Left hindlimb (tissue), 1 donor: ENCODE measurements around the gene SMYD3.
A peak's percentile ranks its signal among the peaks of the same experiment; 100 is the strongest.

Source experiments
- DNase-seq: peaks from one replicate; pipeline ENCODE4 v3.0.0-alpha.2; 2018

Gene SMYD3

DNA sequence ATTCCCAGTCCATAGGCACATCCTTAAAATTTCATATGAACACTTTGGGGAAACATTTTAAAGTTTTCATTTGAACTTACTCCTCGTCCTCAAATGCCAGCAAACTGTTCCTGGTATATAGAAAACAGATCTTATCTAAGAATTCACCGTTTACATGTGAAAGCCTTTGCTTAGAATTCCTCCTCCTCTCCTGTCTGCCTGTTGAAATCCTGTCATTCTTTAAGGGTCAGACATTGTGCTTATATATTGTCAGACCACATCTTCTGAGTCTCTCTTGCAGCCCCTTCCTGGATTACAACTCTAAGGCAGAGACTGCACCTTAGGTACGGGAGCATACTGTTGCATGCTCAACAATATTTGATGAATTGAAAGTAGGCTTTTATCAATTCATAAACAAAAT is 239.7 kb downstream of the SMYD3 start:
- no peak for DNase-seq

DNA sequence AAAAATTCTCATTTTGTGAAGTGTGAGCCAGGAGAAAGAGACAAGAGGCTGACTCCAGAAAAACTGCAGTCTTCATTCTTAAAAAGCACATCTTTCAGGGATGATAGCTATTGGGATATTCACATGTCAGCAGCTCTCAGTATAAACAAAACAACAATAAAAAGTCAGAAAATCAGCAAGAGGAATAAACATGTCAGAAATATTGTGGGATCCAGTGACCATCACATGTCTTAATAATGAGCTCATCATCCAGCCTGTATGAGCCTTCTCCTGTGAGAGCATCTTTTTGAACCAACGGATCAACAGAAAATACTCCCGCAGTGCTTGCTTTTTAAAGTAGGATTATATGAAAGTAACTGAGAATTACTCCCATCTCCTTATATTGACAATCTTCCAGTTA is 241.6 kb downstream of the SMYD3 start:
- DNase-seq, result no peak

DNA sequence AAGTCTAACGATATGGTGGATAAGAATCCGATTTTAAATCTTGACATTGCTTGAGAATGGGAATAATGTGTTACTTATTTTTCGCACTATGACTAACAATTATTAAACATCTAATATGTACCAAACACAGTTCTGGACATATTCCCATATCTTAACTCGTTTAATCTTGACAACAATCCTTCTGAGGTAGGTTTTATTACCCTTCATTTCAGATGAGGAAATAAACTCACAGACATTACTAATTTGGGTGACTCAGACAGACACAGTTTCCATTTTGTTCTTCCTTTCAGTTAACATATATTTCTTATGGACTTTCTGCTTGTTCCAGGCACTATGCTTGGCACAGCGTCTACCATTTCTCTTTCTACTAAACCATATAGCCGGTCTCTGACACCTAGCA is 244.8 kb downstream of the SMYD3 start:
- no peak for DNase-seq

DNA sequence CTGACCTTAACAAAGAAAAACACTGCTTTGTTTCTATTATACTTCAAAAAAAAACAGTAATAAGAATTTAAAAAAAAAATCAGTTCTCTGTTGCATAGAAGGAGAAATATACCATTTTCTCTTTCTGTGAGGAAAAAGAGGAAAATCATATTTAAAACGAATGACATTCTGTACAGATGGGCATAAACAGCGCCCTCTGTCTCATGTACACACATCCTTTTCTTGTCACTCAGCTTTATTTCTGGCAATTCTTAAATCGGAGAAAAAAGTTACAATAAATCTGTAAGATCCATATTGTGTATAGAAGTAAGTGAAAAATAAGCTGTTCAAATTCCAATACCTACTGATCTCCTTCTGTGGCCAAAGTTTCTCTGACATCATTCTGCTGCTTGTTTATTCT is 245.4 kb downstream of the SMYD3 start:
- DNase-seq, result no peak

DNA sequence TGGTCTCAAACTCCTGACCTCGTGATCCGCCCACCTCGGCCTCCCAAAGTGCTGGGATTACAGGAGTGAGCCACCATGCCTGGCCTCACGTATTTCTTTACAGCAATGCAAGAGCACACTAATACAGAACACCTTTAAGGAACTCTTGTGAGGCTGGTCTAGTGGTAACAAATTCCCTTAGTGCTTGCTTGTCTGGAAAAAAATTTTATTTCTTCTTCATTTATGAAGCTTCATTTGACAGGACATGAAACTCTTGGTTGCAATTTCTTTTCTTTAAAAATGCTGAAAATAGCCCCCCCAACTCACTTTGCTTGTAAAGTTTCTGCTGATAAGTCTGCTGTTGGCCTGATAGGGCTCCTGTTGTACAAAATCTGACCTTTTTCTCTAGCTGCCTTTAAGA is 248.8 kb downstream of the SMYD3 start:
- no peak for DNase-seq

DNA sequence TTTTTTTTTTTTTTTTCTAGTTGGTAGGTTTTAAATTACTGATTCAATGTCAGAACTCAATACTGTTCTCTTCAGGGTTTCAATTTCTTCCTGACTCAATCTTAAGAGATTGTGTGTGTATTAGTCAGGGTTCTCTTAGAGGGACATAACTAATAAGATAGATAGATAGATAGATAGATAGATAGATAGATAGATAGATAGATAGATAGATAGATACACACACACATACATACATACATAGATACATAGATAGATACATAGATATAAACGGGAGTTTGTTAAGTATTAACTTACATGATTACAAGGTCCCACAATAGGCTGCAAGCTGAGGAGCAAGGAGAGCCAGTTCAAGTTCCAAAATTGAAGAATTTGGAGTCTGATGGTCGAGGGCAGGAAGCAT is 251.3 kb downstream of the SMYD3 start:
- DNase-seq, result no peak

DNA sequence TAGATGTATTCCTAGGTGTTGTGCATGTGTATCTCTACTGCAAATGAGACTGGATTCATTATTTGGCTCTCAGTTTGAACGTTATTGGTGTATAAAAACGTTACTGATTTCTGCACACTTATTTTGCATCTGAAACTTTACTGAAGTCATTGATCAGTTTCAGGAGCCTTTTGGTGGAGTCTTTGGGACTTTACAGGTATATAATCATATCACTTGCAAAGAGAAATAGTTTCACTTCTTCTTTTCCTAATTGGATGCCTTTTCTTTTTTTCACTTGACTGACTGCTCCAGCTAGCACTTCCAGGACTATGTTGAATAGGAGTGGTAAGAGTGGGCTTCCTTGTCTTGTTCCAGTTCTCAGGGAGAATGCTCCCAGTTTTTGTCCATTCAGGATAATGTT is 252.2 kb downstream of the SMYD3 start:
- DNase-seq, result no peak

DNA sequence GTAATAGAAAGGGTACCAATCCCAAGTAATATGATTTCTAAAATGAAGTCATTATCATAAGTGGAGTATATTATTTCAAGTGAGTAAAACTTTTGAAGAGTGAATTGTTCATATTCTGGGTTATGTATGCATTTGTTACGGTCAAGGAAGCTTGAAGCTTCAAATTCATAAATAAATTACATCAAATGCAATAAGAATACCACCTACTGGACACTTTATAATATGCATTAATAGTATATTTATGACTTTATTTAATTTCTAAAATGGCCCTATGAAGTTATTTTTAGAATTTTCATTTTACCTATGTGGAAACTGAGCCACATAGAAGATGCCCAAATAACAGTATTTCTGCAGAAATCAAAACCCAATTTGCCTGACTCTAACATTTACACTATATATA is 260.6 kb downstream of the SMYD3 start:
- no peak for DNase-seq

DNA sequence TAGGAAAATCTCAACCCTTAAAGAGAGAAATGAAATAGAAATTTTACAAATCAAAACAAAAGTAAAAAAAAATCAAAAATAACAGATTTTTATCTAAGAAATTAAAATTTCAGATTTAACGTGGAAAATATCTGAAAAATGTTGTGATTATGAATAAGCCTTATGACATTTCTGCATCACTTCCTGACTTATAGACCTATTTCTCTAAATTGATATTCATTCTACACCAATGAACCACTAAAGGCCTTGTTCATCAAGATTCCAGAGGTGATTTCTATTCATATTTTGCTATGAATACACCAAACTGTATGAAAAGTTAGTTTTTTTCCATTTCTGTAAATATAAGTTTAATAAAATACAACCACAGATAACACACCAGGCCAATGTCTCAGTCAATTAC is 261.5 kb downstream of the SMYD3 start:
- no peak for DNase-seq

DNA sequence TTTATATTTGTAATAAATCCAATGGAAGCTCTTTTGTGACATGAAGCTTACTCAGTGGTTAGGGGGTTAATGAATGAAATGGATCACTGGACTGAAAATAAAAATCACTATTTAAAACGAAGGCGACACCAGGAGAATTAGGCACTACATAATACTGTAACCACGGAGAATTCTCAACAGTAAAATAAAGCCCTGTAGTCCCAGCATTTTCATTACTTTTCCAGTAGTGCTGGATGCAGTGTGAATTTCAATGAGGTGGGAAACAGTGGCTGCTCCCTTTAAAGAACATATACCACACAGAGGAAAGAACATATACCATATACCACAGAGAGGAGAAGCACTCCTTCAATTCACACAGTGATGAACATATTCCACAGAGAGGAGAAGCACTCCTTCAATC is 275.0 kb downstream of the SMYD3 start:
- no peak for DNase-seq

DNA sequence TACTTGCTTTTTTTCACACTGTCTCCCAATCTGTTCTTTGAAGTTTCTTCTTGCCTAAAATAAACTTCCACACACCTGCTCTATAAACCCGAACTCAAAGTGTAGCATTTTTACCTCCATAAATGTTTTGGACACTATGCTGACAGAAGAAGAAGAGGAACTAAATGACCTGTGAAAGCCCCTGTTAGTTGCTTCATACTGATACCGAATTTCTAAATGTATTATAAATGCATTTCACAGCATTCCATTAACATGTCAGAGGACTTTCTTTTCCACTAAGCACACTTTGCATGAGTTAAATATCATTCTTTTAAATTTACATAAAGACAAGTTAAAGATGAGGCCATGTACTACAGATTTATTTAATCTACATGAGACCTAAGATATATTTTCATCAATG is 281.0 kb downstream of the SMYD3 start:
- no peak for DNase-seq

DNA sequence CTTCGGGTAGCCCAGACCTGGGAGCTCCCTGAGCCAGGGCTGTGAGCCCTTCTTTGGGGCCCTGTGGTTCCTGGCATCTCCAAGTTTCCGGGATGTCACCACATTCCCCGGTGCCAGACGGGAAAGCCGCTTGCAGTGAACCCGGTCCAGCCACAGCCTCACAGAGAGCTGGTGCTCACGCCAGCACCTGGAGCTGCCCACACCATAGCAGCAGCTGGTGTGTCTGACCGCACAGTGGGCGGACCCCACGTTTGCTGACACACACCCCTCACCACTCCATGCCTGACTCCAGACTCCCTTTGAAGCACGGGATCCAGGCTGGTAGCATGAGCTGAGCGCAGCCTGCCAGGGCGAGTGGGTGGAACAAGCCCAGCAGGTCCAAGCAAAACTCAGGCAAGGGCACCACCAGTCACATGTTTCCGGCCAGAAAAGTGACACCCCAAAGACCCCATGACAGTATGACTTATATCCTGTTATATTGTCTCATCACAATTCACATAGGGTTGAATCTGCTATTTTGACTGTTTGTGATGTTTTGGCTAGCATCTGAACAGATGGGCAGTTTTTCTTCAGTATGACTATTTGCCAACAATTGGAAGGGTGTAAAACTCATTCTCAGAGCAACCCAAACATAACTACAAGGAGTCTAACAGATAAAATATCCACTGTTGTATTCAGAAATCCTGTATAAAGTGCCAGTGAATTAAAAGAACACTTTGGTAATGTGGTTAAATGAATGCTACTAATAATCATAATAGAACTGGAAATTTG is 285.4 kb downstream of the SMYD3 start:
- DNase-seq, result peak; percentile 52

DNA sequence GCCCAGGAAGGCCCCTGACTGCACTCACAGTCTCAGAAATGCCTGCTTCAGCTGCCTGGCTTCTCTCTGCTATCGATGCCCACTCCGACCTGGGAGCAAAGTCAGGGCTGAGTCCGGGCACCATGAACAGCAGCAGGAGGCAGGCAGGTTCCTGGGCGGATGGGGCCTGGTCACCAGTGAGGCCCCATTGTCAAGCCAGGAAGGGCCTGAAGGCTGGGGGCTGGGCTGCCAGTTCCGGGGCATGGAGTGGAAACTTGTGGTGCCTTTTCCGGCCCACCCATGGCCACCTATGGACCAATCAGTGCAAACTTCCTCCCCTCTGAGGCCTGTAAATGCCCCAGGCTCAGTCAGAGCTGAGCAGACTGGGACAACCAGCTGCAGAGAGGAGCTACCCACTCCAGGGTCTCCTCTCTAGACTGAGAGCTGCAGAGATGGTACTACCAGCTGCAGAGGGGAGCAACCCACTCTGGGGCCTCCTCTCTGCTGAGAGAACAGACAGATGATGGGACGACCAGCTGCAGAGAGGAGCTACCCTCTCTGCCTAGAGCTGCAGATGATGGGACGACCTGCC is 286.5 kb downstream of the SMYD3 start:
- no peak for DNase-seq

DNA sequence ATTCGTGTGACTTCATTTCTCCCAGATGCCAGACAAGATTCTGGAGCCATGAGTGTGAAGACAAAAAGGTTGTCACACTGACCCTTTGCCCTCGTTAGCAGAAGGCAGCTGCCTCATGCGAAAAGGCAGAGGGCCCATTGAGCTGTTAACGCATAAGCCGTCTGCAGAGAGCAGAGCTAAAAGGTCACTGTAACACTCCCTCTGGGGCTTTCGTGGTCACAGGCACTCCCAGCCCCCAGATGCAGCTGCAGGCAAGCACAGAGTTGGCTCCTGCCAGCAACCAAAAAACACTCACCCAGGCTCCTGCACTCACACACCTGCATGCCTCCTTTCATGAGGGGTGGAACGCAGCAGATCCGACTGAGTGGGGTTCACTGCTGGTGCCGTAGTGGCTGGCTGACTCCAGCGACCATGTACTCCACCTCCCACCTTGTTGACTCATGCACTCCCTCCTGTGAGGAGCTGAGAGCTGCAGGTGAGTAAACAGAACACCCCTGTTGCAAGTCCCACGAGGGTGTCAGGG is 287.5 kb downstream of the SMYD3 start:
- DNase-seq, result no peak

DNA sequence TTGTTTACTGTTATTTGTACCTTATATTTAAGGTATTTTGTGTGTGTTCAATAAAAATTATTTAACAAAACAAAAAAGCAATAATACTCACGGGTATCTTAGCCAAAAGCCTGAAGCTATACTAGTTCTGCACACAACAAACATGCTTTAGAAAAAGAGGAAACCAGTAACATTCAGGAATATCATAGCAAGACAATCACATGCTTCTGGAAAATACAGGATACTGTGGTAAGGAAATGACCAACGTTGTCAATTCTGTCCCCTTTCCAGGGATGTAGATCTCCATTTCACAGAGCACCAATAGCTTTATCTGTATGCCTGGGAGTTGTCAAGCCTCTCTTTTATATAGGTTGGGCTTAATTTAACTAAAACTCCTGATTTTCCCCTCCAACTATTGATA is 288.4 kb downstream of the SMYD3 start:
- DNase-seq, result no peak

DNA sequence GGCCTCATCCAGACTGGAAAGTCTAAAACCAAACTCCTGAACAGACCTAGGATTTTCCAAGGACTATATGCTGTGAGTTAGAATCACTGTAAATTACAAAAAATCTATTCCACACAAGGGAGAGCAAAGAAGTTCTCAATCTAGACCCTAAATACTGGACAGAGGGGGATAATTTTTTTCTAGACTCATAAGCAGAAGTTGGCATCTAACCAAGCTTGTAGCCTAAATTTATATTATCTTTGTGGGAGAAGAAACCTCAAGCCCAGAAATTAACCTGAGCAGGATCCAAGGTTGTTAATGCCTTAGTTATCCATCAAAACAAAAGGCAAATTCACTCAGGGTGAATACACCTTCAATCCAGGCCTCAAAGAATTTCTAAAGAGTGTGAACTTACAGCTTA is 290.2 kb downstream of the SMYD3 start:
- no peak for DNase-seq

DNA sequence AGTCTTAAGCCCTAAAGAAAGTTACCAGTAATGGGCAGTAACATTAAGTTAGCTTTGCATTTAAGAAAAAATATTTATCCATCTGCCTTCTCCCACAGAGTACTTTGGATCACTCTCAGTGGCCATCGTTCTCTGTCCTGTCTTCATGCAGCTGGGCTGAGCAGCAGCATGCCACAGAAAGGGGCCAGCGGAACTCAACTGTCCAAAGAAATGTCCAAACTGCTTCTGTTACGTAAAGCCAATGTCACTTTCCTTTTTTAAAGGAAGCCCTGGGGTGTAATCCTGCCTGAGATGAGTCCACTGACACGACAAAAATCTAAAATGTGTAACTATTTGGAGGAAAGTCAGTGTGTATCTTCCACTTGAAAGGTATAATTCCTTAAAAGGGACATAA is 291.6 kb downstream of the SMYD3 start:
- DNase-seq, result no peak

DNA sequence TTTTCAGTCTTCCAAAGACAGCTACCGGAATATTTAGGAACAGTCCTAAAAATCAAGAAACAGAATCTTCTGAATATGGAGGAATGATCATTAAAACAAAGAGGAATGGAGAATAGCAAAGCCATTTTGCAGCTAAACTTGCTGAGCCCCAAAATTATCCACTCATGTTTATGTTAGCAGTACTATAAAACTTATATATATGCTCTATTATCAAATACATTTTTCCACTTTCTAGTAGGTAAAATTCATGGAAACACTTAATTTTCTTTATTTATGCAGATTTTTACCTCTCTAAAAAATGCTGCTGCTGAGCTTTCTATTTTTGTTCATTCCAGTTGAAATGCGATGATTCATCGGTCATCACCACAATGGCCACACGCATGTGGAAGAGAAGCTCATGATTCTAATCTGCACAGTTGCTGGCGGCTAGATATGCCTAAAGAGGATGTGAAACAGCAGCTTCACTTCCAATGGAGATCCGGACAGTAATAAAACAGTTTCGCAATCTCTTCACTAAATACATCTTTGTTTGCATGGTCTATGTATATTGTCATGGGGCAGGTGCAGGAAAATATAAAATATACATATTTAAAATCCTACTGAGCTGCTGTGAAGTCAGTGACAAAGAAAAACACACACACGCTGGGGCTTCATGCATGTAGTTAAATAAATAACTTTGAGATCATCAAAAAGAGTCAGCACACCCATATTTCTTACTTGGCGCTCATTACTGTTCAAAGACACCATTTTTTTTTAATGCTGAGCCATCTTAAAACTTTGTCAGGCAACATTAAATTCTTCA is 292.2 kb downstream of the SMYD3 start:
- no peak for DNase-seq

DNA sequence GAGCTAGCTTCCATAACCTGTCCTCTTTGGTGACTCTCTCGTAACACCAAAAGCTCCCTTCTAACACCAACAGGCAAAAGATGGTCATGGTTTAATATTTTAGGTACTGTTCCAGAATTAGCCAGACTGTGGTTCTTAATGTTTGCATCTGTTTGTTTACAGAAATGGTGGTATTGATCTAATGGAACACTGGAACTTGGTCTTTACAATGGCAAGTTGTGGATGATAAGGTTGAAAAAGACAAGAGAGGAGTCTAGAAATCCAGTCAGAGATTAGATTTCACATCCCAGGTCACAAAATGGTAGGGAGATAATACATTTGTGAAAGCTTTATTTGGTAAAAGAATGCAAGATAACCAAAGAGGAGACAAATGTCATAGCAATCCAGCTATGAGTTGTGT is 293.1 kb downstream of the SMYD3 start:
- no peak for DNase-seq

DNA sequence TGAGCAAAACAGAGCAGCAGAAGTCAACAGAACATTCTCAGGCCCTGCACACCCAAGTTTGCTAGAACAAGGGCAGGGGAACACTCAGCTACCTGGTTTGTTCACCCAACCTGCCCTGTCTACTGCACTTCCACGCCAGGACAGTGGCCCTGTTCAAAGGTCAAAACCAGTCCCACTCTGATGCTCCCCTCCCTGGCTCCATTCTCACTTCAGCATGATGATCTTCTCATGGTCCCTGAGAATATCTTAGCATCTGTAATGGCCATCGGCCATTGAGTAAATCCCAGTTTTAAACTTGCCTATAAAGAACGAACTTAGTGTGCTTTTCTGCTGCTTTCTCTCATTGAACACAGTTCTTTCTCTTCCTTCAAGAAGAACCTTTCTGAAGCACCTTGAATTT is 293.6 kb downstream of the SMYD3 start:
- no peak for DNase-seq

DNA sequence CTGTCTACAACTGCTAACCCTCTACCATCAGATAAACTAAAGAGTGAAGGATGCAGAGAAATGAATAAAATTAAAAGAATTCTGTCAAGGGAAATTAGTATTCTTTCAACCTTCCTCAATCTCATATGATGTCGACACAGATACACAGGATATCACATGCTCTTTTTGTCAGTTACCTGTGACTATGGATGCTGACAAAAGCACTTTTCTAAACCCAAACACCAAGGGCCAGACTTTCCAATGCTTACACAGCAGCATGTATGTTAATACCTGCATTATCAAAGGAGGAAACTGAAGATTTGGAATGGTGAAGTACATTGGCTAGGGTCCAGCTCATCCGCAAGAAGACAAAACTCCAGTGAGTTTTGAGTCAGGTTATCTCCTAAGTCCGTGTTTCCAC is 294.0 kb downstream of the SMYD3 start:
- no peak for DNase-seq

DNA sequence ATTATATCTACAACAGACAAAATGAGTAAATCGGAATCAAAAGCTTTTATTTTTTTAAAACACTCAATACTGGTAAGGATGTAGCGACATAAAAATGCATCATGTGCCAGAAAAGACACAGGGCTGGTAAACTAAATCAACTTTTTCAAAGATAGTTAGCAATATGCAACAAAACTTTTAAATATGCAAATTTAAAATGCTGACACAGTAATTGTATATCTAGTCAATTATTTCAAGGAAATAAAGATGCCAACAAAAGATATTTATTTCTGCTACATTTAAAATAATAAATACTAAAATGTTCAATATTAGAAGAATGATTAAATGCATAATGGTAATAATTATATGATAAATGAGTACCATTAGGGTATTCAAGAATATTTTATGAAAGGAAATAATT is 295.1 kb downstream of the SMYD3 start:
- DNase-seq, result no peak

DNA sequence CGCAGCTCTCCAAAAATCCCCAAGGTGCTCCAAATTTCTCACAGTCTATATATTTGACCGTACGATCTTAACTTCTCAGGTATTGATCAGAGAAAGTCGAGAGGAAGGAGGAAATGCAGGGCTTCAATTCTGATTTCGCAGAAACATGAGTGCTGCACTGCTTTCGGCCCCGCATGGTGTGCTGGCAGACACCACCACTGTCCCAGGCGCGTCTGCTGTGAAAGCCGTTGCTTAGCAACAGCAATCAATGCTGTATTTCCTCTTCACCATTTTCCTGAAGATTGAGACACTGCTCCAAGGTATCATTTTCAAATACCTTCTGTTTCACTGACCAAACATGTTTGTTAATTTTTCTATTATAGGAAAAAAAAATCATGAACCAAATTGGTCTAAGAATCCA is 296.3 kb downstream of the SMYD3 start:
- DNase-seq, result no peak

DNA sequence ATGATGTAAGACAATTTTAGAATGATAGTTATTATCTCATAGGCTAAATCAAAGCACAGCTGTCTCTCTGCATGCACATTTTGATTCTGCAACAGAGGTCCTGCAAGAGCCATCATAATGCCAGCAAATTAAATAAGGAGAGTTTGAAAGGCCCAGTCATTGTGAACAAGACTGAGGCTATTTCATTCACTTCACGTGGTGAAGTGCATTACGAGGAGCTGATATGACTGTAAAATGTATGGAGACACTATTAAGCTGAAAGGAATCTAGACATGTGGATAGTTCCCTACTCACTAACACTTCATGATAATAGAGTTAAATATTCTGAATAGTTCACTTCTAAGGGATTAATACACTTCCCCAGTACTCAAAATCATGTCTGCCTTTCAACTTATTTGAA is 299.0 kb downstream of the SMYD3 start:
- no peak for DNase-seq
